Thyroid gland (tissue), 4 donors: ENCODE results near the gene ZNF407. TPM values are rescaled to one million over a fixed set of nuclear protein-coding genes. Genes with fewer than 3 reads are reported as not detected.

Experiments
- DNase-seq, 2 donors: peaks; one replicate each; pipeline ENCODE4 v3.0.0-alpha.2; 2019
- H3K27ac ChIP-seq, 3 donors: fragments of 200-600 bp; sonication (generic); 1 replicate in 2 of 3; 2 replicates in 1 of 3; pipeline ENCODE4 v1.5.1; 2016 to 2019; ENCODE audit warnings: mild to moderate bottlenecking in 1 of 3, moderate library complexity in 1 of 3
- H3K27me3 ChIP-seq: fragments of 200-600 bp; sonication (generic); one replicate; pipeline ENCODE4 v1.5.1; 2019
- H3K36me3 ChIP-seq, 2 donors: fragments of 200-600 bp; sonication (generic); one replicate each; pipeline ENCODE4 v1.5.1; 2016 to 2019
- H3K4me1 ChIP-seq, 2 donors: fragments of 200-600 bp; sonication (generic); one replicate each; pipeline ENCODE4 v1.5.1; 2017 to 2019
- H3K4me3 ChIP-seq, 3 donors: fragments of 200-600 bp; sonication (generic); replicated peaks in 1 of 3; 1 replicate in 2 of 3; 2 replicates in 1 of 3; pipeline ENCODE4 v1.5.1; 2016; ENCODE audit warnings: mild to moderate bottlenecking in 1 of 3
- H3K9me3 ChIP-seq: fragments of 200-600 bp; sonication (generic); one replicate; pipeline ENCODE4 v1.5.1; 2017
- CTCF ChIP-seq, 6 experiments: fragments of 200-600 bp in 3 of 6; fragments of 450-650 bp in 3 of 6; sonication (generic) in 3 of 6; IDR thresholded peaks; one replicate each; pipeline ENCODE4 v1.5.1; 2016 to 2019; ENCODE audit warnings: antibody characterized with exemption in 6 of 6, mild to moderate bottlenecking in 2 of 6, inconsistent platforms in 1 of 6, moderate library complexity in 1 of 6
- POLR2A ChIP-seq, 2 donors: fragments of 450-650 bp; IDR thresholded peaks; one replicate each; pipeline ENCODE4 v1.6.1; 2017; ENCODE audit warnings: antibody characterized with exemption in 2 of 2, mild to moderate bottlenecking in 2 of 2, moderate library complexity in 1 of 2
- WGBS, 2 donors: methylation state at CpG; one replicate each; pipeline ENCODE4 v1.1.5; 2017; 5-methylcytosine and 5-hydroxymethylcytosine counted together
- intact Hi-C: fragments of 100-400 bp; cut with DNase I; formaldehyde crosslinking; loops from one replicate; pipeline ENCODE4 v1.15.1; 2023
- total RNA-seq, 4 donors: library from RNA; depleted of rRNA; stranded (reverse); fragments of >200 nt; gene quantifications; one replicate each; pipeline ENCODE4 v1.2.3, GENCODE V29; 2016

ZNF407 gene
- total RNA-seq, 4 donors from 2014 or later, result 20.2 to 40.0 (median 26.4) TPM

- peaks cover 24 to 32% of the 10 kb centered on the region in 2 donors for H3K4me1 ChIP-seq
- intact Hi-C loops, result no loop called here
- TF ChIP-seq CTCF (IDR thresholded peaks at IDR 0.05) (no peak), POLR2A (IDR thresholded peaks at IDR 0.05) (no peak)
- H3K27me3 ChIP-seq, result no peaks in the 10 kb centered on the region
- WGBS, 2 donors, result 90 to 91% methylated on average over 12 of the region's 12 CpGs
- H3K36me3 ChIP-seq, result no peaks in the 10 kb centered on the region
- no peak overlapping the region for H3K4me3 ChIP-seq
- H3K27ac ChIP-seq, result no peak overlapping the region
- H3K9me3 ChIP-seq, result no peaks in the 10 kb centered on the region
- DNase-seq, result no peak
These were observed 449.7 kb downstream of the ZNF407 start for GRCh38 chr18:75047240-75047961.

- WGBS, 2 donors, result 69 to 73% methylated on average over 10 of the region's 10 CpGs
- H3K4me1 ChIP-seq, result peaks cover 33 to 42% of the 10 kb centered on the region in 2 donors
- H3K4me3 ChIP-seq, result no peak overlapping the region
- no peak overlapping the region for H3K27ac ChIP-seq
- peak; percentile 54 to 66 for DNase-seq
- H3K9me3 ChIP-seq, result no peaks in the 10 kb centered on the region
- intact Hi-C loops, result no loop called here
- H3K27me3 ChIP-seq, result no peaks in the 10 kb centered on the region
- no peak for TF ChIP-seq POLR2A (IDR thresholded peaks at IDR 0.05)
- no peak for TF ChIP-seq CTCF (IDR thresholded peaks at IDR 0.05)
- no peaks in the 10 kb centered on the region for H3K36me3 ChIP-seq
These were observed 451.2 kb downstream of the ZNF407 start for GRCh38 chr18:75048776-75049454.

GRCh38 chr18:75049455-75049789 lies 451.8 kb downstream of the ZNF407 start:
- intact Hi-C loops, result no loop called here
- no peak overlapping the region for H3K4me3 ChIP-seq
- DNase-seq, result no peak
- no peak overlapping the region for H3K27ac ChIP-seq
- no peaks in the 10 kb centered on the region for H3K27me3 ChIP-seq
- TF ChIP-seq CTCF (IDR thresholded peaks at IDR 0.05) (no peak), POLR2A (IDR thresholded peaks at IDR 0.05) (no peak)
- no peaks in the 10 kb centered on the region for H3K9me3 ChIP-seq
- H3K36me3 ChIP-seq, result no peaks in the 10 kb centered on the region
- peaks cover 33 to 42% of the 10 kb centered on the region in 2 donors for H3K4me1 ChIP-seq
- WGBS, 2 donors, result 75 to 82% methylated on average over 4 of the region's 4 CpGs

GRCh38 chr18:75051757-75052156 lies 454.1 kb downstream of the ZNF407 start:
- Histone ChIP-seq H3K4me3 (no peak overlapping the region), H3K36me3 (no peaks in the 10 kb centered on the region), H3K27me3 (no peaks in the 10 kb centered on the region), H3K27ac (peak overlapping the region; percentile 48 to 89 (median 60)), H3K4me1 (peaks cover 24 to 34% of the 10 kb centered on the region in 2 donors), H3K9me3 (no peaks in the 10 kb centered on the region)
- TF ChIP-seq POLR2A (IDR thresholded peaks at IDR 0.05), result no peak
- no peak for TF ChIP-seq CTCF (IDR thresholded peaks at IDR 0.05)
- no peak for DNase-seq
- 84 to 87% methylated on average over 9 of the region's 9 CpGs for WGBS, 2 donors
- intact Hi-C loops, result no loop called here

GRCh38 chr18:75052475-75052874 lies 454.8 kb downstream of the ZNF407 start:
- H3K4me3 ChIP-seq, result no peak overlapping the region
- peaks cover 24 to 34% of the 10 kb centered on the region in 2 donors for H3K4me1 ChIP-seq
- H3K27ac ChIP-seq, result peak overlapping the region; percentile 60 to 89 (median 63)
- no peaks in the 10 kb centered on the region for H3K36me3 ChIP-seq
- H3K27me3 ChIP-seq, result no peaks in the 10 kb centered on the region
- 32 to 44% methylated on average over 13 of the region's 13 CpGs for WGBS, 2 donors
- intact Hi-C loops, result no loop called here
- H3K9me3 ChIP-seq, result no peaks in the 10 kb centered on the region
- DNase-seq, result peak; percentile 87
- peak in 1 of 2 donors; percentile 33 for TF ChIP-seq POLR2A (IDR thresholded peaks at IDR 0.05)
- TF ChIP-seq CTCF (IDR thresholded peaks at IDR 0.05), result peak in 1 of 6 experiments; percentile 4
